NCI-H2196 treated with DMSO at 0.1 percent for 48 hours (cell line): ENCODE measurements around the gene CHD5.

Experiments used
- DNase-seq: peaks from one replicate; lab custom pipeline; 2025; ENCODE audit not compliant: unreplicated experiment; lab: John Stamatoyannopoulos, UW

CHD5 gene

DNA sequence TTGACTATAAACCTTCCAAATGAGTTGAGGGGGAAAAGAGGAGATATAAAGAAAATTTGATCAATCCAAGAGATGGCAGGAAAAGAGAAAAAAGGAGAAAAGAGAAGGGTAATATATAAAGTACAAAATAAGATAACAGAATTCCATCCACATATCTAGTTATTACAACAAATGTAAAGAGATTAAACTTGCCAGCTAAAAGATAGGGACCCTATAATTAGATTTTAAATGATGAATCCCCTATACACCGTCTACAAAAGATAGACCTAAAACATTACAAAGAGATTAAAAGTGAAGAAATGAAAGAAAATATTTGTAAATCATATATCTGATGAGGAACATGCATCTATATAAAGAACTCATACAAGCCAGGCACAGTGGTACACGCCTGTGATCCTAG lies 63.1 kb downstream of the CHD5 start:
- DNase-seq, result no peak

DNA sequence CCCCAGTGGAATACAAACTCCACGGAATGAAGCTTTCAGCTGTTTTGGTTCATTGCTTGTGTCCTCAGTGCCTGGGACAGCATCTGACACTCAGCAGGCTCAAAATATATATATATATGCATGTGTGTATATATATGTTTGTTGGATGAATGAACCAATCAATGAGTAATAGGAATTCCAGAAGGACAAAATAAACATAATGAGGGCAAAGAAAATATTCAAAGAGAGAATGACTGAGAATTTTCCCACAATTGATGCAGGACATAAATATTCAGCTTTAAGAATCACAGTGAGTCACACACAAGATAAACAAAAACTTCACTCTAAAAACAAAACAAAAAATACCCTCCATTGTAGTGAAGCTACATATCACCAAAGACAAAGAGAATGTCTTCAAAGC lies 64.0 kb downstream of the CHD5 start:
- DNase-seq, result no peak

DNA sequence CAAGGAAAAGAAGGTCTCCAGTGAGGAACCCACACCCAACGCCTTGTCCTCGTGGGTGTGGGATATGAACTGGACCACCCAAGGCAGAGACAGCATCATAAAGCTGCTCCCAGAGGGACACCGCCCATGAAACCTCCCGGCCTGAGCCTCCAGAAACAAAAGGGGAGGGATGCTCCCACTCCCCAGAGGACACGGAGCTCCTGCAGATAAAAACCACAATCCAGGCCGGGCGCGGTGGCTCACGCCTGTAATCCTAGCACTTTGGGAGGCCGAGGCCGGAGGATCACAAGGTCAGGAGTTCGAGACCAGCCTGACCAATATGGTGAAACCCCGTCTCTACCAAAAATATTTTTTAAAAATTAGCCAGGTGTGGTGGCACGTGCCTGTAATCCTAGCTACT lies 66.4 kb downstream of the CHD5 start:
- DNase-seq, result no peak

DNA sequence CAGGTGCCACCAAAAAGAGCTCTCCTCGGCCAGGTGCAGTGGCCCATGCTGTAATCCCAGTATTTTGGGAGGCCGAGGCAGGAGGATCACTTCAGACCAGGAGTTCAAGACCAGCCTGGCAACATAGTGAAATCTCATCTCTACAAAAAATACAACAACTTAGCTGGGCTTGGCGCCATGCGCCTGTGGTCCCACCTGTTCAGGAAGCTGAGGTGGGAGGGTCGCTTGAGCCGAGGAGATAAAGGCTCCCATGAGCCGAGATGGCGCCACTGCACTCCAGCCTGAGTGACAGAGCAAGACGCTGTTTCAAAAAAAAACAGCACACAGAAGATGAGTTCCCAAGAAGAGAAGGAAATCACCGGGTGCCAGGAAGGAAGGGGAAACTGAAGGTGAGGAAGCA lies 67.0 kb downstream of the CHD5 start:
- no peak for DNase-seq

DNA sequence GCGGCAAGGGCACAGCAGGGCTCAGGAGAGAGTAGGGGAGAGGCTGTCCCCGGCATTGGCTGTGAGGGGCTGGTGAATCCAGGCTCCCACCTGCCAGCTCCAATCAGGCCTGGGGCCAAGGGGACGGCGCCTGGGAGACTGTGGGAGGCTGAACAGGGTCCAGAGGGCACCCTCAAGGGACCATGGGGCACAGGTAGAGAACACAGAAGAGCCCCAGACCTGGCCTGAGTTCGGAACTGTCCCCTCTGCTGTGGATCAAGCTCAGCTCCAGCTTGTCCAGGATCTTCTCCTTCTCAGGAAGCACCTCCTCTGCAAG lies 67.5 kb downstream of the CHD5 start:
- DNase-seq, result no peak

DNA sequence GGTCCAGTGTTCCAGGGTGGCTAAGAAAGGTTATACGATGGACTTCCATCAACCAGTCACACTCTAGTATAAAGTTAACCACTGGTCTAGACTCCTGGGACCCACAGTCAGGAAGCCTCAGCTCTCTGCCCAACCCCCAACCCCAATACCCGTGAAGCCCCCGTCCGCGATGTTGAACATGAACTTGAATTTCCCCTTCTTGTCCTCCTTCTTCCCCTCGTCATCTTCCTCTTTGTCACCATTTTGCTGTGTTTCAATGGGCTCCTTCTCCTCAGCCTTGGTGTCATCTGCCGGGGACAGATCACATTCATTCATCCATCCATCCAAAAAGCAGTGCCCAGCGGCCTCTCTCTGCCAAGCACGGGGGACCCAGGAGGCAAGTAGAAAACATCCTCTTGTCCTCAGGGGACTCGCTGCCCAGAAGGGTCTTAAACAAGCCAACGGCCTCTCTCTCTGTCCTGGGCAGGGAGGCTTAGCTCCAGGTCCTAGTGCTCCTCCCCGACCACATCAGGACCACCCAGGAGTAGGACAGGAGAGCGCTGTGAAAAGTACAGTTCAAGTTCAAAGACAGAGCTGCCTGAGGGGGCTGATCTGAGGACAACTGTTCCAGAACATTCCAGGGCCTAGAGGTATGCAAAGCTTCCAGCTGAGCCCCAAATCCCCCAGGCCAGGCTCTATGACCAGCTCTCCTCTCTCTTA lies 68.0 kb downstream of the CHD5 start:
- no peak for DNase-seq

DNA sequence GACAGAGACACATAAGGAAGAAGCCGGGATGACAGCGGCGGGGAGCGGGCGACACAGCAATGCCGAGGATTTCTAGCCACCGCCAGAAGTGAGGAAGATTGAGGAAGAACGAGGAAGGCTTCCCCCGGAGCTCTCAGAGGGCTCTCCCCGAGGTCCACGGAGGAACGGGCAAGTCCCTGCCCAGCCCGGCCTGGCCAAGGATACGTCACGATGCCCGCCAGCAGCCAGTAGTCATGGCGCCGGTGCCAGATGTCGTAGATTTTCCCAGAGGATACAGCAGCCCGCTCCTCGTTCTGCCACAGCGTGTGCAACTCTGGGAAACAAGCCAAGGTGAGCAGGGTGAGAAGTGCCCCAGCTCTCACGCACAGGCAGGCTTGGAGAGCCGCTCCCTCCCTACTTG lies 68.5 kb downstream of the CHD5 start:
- DNase-seq, result peak; percentile 26

DNA sequence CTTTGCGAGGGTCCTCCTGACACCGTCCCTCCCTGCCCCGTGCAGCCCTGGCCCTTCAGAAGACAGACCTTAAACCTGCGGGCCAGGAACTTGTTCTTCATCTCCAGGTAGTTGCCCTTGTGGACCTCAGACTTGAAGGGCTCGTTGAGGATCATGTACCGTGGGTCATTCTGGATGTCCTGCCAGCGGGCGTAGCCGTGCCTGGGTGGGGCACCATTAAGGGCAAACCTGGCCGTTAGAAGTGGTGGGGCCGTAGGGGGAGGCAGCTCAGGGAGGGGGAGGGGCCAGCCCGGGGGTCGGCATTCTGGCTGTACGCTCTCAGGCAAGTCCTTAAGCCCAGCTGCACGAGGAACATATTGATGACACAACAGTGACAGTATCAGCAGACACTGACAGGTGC lies 69.8 kb downstream of the CHD5 start:
- DNase-seq, result no peak

DNA sequence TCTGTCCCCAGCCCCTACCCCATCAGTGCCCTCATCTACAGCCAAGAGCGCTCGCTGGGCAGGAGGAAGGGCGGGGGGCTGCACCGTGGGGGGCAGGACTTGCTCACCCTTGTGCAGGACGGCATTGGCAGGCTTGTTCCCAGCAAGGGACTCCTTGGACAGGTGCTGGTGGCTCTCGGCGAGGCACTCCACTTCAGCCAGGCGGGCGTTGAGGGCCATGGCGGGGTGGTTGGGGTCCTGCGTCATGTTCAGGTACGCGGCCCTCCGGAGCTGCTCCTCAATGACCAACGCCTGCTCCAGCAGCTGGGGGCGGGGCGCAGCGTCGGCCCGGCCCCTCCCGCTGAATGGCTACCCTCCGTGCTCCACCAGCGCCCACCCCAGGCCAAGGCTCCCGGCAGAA lies 70.4 kb downstream of the CHD5 start:
- no peak for DNase-seq

DNA sequence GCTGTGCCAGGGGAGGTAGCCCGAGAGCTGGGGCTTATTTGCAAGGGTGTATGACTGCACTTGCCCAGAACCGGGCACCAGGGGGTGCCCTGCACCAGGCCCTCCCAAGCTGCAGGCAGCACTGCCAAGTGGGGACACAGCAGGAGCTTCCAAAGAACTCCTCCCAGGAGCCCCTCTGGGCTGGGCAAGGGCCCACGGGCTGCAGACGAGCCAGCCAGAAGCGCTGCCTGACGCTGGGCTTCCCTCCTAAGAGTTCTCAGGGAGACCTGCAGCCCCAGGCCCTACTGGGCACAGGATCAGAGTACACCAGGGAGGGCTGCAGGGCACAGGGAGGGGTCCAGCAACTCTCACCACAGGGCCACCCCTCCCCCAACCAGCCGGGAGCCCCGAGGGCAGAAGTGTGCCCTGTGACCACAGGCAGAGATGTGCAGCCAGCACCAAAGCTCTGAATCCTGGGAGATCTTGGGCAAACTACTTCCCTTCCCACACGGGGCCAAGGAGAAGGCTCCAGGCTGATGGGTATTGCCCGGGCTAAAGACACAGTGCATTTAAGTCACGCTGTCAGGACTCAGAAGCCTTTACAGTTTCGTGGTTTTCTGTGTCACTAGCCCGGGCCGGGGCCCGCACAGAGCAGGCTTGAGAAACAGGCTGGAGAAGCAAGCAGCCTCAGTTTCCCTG lies 71.0 kb downstream of the CHD5 start:
- DNase-seq, result peak; percentile 27

DNA sequence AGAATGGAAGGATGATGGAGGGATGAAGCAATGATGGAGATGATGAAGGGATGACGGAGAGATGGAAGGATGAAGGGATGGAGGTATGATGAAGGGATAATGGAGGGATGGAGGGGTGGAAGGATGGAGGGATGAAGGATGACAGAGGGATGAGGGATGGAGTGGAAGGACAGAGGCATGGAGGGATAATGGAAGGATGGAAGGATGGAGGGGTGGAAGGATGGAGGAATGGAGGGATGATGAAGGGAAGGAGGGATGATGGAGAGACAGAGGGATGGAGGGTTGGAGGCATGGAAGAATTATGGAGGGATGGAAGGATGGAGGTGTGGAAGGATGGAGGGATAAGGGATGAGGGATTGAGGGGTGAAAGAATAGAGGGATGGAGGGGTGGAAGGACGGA lies 71.6 kb downstream of the CHD5 start:
- DNase-seq, result no peak

DNA sequence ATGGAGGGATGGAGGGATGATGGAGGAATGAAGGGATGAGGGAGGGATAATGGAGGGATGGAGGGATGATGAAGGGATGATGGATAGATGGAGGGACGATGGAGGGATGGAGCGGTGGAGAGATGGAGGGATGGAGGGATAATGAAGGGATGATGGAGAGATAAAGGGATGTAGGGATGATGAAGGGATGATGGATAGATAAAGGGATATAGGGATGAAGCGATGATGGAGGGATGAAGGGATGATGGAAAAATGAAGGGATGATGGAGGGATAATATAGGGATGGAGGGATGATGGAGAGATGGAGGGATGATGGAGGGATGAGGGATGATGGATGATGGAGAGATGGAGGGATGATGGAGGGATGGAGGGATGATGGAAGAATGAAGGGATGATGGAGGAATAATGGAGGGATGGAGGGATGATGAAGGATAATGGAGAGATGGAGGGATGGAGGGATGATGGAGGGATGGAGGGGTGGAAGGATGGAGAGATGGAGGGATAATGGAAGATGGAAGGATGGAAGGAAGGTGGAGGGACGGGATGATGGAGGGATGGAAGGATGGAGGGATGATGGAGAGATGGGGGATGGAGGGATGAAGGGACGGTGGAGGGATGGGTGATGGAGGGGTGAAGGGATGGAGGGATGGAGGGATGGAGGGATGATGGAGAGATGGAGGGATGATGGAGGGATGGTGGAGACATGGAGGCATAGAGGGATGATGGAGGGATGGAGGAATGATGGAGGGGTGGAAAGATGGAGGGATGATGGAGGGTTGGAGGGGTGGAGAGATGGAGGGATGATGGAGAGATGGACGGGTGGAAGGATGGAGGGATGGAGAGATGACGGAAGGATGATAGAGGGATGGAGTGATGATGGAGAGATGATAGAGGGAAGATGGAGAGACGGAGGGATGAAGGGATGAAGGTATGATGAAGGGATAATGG lies 72.4 kb downstream of the CHD5 start:
- no peak for DNase-seq

DNA sequence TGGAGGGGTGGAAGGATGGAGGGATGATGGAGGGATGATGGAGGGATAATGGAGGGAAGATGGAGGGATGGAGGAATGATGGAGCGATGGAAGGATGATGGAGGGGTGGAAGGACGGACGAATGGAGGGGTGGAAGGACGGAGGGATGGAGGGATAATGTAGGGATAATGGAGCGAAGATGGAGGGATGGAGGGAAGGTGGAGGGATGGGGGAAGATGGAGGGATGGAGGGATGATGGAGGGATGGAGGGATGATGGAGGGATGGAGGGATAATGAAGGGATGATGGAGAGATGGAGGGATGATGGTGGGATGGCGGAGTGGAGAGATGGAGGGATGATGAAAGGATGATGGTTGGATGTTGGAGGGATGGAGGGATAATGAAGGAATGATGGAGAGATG lies 73.1 kb downstream of the CHD5 start:
- no peak for DNase-seq

DNA sequence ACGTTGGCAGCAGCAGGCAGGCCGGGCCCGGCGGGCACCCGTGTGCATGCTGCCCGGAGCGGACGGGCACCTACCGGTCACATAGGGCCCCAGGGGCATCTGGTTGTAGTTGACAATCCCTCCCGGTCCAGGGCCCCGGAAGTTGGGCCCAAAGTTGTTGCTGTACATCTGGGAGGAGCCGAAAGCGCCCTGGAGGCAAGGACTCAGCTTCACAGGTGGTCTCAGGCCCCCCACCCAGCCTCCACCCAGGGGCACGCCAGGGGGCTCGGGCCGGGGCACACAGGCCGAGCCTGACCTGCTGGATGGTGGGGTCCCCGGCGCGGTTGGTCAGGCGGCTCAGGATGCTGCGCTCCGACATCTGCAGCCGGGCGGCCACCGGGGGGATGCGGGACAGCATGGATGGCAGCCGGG lies 73.8 kb downstream of the CHD5 start:
- DNase-seq, result no peak

DNA sequence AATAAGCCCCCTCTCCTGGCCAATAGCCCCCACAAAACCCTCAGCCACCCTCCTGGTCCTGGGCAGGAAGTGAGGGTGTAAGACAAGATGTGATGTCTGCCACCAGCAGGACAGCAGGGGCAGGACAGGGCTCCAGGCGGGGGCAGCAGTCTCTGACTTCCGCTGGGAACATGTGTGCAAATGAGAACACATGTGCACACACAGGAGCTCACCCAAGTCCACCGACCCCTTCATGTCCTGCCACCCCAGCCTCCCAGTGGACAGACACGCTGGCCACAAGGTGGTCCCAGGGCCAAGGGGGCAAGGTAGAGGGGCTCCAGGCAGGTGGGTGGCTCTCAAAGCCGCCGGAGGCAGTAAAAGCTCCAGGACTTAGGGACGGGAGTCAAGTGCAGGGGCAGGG lies 74.4 kb downstream of the CHD5 start:
- no peak for DNase-seq

DNA sequence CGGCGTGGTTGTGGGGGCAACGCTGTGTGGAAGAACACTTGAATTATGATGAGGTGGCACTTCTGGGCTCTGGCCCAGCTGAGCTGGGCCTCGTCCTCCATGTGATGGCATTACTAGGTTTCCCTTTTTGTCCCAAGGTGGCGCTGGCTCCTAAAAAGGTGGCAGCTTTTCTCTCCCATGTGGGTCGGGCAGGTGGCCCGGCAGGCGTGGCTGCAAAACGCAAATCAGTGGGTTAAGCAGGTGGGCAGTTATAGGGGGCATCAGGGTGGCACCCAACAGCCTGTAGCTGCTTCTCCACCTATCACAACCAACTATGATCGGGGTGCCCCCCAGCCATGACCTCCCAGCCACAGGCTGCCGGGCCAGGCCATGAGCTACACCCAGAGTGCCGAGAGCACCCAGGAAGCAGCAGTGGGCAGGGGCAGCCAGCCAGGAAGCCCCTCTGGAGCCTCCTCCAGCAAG lies 74.9 kb downstream of the CHD5 start:
- no peak for DNase-seq

DNA sequence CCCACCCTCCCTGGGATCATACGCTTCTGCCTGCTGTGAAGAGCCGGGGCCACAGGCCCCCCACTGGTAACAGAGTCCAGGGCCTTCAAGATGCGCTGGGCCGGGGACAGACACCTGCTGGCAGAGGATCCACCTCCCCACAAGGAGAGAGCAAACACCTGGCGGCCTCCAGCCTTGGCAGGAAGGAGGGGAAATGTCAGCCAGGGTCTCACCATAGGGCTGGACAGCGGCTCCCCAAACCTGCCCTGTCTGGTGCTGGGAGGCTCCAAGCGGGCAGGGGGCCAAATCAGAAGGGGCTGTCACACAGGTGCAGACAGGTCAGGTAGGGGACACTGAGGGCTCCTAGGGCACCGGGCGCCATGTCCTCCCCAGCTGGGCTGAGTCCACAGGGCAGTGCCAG lies 75.5 kb downstream of the CHD5 start:
- DNase-seq, result no peak

DNA sequence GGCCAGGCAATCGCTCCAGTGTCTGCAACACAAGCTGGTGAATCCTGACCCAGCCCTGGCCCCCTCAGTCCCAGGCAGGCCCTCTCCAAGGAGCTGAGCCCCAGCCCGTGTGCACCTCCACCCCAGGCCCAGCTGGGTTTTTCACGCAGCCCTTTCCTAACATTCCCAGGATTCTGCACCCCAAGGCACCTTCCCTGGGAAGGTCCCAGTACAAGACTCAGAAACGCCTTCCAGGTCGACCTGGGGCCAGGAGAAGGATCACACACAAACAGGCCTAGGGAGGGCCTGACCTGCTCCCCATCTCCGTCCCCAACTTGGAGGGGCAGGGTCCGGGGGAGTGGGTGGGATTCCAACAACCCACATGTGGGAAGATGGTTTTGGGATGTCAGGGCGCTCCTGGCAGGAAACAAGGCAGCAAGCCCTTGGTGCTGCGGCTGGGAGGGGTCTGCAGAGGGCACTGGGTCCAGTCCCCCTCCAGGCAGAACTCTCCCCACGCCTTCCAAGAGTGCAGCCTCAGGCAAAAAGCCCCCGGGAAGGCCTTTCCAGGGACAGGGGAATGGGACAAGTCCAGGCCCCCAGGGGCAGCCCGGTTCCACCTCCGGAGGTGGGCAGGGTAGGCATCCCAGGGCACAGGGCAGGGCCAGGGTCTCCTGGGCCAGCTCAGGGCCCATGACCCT lies 76.1 kb downstream of the CHD5 start:
- no peak for DNase-seq

DNA sequence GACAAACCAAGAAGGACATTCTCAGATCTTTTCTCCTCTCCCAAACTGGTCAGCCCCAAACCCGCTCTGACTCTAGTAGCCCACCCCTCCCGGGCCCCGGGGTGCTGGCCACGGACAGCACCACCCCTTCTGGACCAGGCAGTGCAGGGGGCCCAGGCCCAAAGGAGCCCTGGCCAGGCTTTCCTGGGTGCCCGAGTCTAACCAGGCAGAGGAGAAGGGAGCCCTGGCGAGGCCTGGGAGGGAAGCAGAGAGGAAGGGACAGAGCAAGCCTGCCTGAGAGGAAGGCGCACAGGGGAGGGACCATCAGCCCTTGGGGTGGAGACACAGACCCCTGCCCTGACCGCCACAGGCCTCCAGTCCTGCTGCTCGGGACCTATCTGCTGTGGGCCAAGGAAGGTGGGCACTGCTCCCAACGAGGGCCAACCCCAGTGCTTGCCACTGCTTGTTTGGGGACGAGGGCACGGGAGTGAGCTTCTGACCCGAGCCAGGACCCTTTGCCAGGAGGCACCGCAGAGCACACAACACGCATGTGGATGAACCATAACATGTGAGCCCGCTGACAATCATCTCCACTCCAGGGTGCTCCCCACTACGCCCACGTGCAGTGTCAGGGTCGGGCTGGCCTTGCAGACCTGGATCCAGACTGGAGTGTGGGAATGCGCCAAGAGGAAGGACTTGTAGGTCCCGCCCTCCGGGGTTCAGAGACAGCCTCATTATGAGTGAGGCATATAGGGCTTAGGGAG lies 76.8 kb downstream of the CHD5 start:
- no peak for DNase-seq

DNA sequence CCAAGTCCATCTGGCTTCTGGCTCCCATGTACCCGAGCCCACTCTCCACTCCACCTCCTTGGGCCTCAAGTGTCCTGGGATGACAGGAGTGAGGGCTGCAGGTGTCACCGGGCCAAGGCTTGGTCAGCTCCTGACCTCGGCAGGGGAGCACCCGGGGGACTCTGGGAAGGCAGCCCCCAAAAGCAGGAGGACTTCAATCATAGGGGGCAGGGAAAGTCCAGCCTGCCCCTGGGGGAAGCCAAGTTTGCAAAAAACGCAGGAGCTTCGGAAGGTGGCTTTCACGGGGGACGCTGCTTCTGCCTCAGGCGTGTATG lies 77.6 kb downstream of the CHD5 start:
- DNase-seq, result no peak
